ENCODE data around the gene ERBB4. TPM values are rescaled to one million over a fixed set of nuclear protein-coding genes. Genes with fewer than 3 reads are reported as not detected.

Gene ERBB4
- total RNA-seq, 6 donors from 2014 or later = 3.3 to 24.2 (median 11.7) TPM

DNA sequence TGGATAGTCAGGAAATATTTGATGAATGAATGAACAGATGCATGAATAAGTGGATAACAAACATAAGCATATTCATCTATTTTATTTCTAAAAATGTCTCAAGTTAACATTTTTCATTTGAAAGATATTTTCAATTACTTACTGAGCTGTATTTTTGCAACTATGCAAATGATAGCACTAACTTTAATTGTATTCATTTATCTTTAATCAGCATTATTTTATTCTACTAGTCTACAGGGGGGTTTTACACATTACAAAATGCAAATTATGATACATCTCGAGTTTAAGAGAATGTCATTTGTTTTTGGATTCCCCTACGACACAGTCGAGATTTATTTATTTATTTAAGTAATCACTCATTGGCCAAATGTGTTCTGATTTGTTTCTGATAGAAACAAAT, 530.6 kb downstream of the ERBB4 start:
- Histone ChIP-seq H3K27me3 (no peaks in the 10 kb centered on the region), H3K4me3 (no peak overlapping the region), H3K4me1 (no peaks in the 10 kb centered on the region), H3K36me3 (no peaks in the 10 kb centered on the region), H3K9me3 (no peaks in the 10 kb centered on the region), H3K27ac (no peak overlapping the region)
- DNase-seq (no peak), ATAC-seq (ENCODE audit: low FRiP score in 2 of 2) (no peak)
- 61% methylated on average over 3 of the region's 3 CpGs for WGBS, 2 donors
- no peak for TF ChIP-seq POLR2AphosphoS5 (IDR thresholded peaks at IDR 0.05)
- TF ChIP-seq EP300 (IDR thresholded peaks at IDR 0.05) = no peak

DNA sequence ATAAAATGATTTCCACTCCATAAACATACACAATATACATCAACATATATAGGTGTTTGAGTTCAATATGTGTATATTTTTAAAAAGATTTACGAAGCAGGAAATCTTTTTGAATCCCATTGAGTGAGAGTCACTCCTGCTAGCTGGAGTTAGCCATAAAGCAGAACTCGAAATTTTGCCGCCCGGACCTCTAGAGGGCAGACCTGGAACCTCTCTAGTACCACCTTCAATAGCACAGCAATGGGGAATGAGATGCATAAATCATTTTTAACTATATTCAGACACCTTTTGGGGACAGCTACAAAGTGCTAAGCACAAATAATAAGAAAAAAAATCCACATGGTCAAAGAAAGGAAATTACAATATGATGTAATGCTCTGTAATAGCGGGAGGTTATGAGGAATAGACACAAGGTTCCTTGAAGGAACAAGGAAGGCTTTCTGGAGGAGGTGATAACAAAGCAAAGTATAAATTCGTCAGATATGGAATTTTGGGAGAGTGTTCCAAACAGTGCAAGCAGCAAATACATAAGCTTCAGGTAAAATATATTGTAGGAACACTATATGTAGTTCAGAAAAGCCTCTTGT, 533.4 kb downstream of the ERBB4 start:
- TF ChIP-seq POLR2AphosphoS5 (IDR thresholded peaks at IDR 0.05) (no peak), EP300 (IDR thresholded peaks at IDR 0.05) (no peak), POLR2A (IDR thresholded peaks at IDR 0.05) (no peak)
- TF ChIP-seq, protein P1, sequence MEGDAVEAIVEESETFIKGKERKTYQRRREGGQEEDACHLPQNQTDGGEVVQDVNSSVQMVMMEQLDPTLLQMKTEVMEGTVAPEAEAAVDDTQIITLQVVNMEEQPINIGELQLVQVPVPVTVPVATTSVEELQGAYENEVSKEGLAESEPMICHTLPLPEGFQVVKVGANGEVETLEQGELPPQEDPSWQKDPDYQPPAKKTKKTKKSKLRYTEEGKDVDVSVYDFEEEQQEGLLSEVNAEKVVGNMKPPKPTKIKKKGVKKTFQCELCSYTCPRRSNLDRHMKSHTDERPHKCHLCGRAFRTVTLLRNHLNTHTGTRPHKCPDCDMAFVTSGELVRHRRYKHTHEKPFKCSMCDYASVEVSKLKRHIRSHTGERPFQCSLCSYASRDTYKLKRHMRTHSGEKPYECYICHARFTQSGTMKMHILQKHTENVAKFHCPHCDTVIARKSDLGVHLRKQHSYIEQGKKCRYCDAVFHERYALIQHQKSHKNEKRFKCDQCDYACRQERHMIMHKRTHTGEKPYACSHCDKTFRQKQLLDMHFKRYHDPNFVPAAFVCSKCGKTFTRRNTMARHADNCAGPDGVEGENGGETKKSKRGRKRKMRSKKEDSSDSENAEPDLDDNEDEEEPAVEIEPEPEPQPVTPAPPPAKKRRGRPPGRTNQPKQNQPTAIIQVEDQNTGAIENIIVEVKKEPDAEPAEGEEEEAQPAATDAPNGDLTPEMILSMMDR (IDR thresholded peaks at IDR 0.05) = peak in 2 of 6 experiments; percentile 26 to 35
- Histone ChIP-seq H3K36me3 (no peaks in the 10 kb centered on the region), H3K4me3 (no peak overlapping the region), H3K27ac (no peak overlapping the region), H3K27me3 (no peaks in the 10 kb centered on the region), H3K9me3 (no peaks in the 10 kb centered on the region), H3K4me1 (no peaks in the 10 kb centered on the region)
- WGBS, 2 donors = 25 to 60% methylated on average over 6 of the region's 6 CpGs
- peak in 1 of 2 donors; percentile 25 for DNase-seq
- no peak for ATAC-seq (ENCODE audit: low FRiP score in 2 of 2)

DNA sequence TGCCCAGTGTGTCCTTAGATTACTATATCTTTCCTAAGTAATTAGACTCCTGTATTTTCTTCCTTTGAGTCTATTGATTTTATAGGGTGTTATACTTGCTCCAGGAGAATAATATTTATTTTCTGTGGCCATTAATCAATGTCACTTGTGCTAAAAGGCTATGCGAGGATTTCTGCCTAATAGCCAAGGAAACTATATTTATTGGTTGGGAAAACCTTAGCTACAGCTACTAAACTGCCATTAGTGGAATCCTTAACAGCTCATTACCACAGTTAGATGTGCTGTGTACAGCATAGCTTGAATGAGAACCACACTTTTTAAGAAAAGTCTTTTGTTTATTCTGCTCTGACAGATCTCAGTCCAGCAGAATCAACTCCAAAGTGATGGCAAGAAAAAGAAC, 537.3 kb downstream of the ERBB4 start:
- Histone ChIP-seq H3K27me3 (no peaks in the 10 kb centered on the region), H3K27ac (no peak overlapping the region), H3K4me3 (no peak overlapping the region), H3K9me3 (no peaks in the 10 kb centered on the region), H3K4me1 (no peaks in the 10 kb centered on the region), H3K36me3 (no peaks in the 10 kb centered on the region)
- 47 to 50% methylated on average over 1 of the region's 1 CpG for WGBS, 2 donors
- TF ChIP-seq POLR2A (IDR thresholded peaks at IDR 0.05) (no peak), EP300 (IDR thresholded peaks at IDR 0.05) (no peak), POLR2AphosphoS5 (IDR thresholded peaks at IDR 0.05) (no peak)
- TF ChIP-seq, protein P1 (IDR thresholded peaks at IDR 0.05) = no peak
- DNase-seq = no peak
- ATAC-seq (ENCODE audit: low FRiP score in 2 of 2) = no peak

DNA sequence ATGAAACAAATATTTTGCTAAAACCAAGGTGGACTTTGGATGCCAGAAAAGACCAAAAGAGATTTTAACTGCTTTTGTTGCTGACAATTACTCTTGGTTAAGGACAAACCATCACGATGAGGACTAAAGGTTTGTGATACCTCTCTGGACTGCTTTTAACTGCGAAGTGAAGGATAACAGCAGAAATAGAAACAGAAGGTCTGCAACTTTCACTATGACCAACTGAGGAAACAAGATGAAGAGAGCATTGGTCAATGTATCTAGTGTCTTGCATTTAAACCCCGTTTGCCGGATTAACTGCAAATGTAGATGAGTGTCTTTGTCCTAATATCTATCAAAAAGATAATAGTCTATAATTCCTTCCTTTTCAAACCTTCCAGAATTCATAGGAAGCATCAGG, 541.7 kb downstream of the ERBB4 start:
- no peak for ATAC-seq (ENCODE audit: low FRiP score in 2 of 2)
- TF ChIP-seq EP300 (IDR thresholded peaks at IDR 0.05) (no peak), POLR2AphosphoS5 (IDR thresholded peaks at IDR 0.05) (no peak), POLR2A (IDR thresholded peaks at IDR 0.05) (no peak)
- TF ChIP-seq, protein P1 (IDR thresholded peaks at IDR 0.05) = no peak
- Histone ChIP-seq H3K36me3 (no peaks in the 10 kb centered on the region), H3K9me3 (no peaks in the 10 kb centered on the region), H3K27me3 (no peaks in the 10 kb centered on the region), H3K27ac (no peak overlapping the region), H3K4me1 (no peaks in the 10 kb centered on the region), H3K4me3 (no peak overlapping the region)
- WGBS, 2 donors = 88 to 93% methylated on average over 4 of the region's 4 CpGs
- no peak for DNase-seq

DNA sequence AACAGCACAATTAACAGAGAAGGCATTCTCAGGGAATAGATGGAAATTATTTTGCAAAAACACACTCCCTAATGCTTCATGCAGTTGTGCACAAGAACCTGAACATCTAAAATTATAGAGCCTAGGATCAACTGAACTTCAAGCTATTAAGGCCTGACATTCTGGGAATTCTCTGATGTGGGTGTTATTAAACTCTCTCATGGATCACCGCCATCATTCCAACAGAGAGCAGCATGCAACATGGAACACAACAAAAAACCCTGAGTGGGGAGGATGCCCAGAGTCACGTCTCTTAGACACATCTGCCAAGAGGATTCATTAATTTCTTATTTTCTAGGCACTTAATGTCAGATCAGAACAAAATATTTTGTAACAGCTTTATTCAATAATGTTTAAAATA, 543.8 kb downstream of the ERBB4 start:
- 56 to 70% methylated on average over 2 of the region's 2 CpGs for WGBS, 2 donors
- DNase-seq (no peak), ATAC-seq (ENCODE audit: low FRiP score in 2 of 2) (no peak)
- Histone ChIP-seq H3K9me3 (no peaks in the 10 kb centered on the region), H3K27me3 (no peaks in the 10 kb centered on the region), H3K36me3 (no peaks in the 10 kb centered on the region), H3K4me3 (no peak overlapping the region), H3K4me1 (no peaks in the 10 kb centered on the region), H3K27ac (no peak overlapping the region)
- TF ChIP-seq EP300 (IDR thresholded peaks at IDR 0.05) (no peak), POLR2A (IDR thresholded peaks at IDR 0.05) (no peak), POLR2AphosphoS5 (IDR thresholded peaks at IDR 0.05) (no peak)
- TF ChIP-seq, protein P1 (IDR thresholded peaks at IDR 0.05) = no peak
